GM19351 (cell line): Measurements from ENCODE around the gene FBXO40.

ENCODE experiments used
- ATAC-seq: cut with Tn5 transposase; IDR thresholded peaks from one replicate; pipeline ENCODE4 v1.9.1; 2021; ENCODE audit warnings: mild to moderate bottlenecking, moderate library complexity; ENCODE audit not compliant: unreplicated experiment

FBXO40 gene

GRCh38 chr3:121660356-121661171 is 67.4 kb downstream of the FBXO40 start, which contains the start of gene HCLS1:
Gene HCLS1, minus strand, starts transcription at chr3:121660903. Its CDS starts 2,556 bp downstream, at chr3:121658347.
- ATAC-seq, result peak; percentile 79

GRCh38 chr3:121661376-121661775 is 68.2 kb downstream of the FBXO40 start:
- ATAC-seq, result no peak

GRCh38 chr3:121662742-121663141 is 69.6 kb downstream of the FBXO40 start:
- ATAC-seq, result no peak

- ATAC-seq, result no peak
These were observed 70.1 kb downstream of the FBXO40 start for GRCh38 chr3:121663171-121663847.

- no peak for ATAC-seq
These were observed 72.3 kb downstream of the FBXO40 start for GRCh38 chr3:121665488-121665887.

- ATAC-seq, result no peak
These were observed 74.2 kb downstream of the FBXO40 start for GRCh38 chr3:121667333-121667732.

- no peak for ATAC-seq
These were observed 77.5 kb downstream of the FBXO40 start for GRCh38 chr3:121670676-121671075.

- no peak for ATAC-seq
These were observed 84.0 kb downstream of the FBXO40 start for GRCh38 chr3:121677141-121677540.
